HuH-7.5 (cell line): ENCODE data around the gene FAM124B.

Experiments used
- DNase-seq: peaks from one replicate; pipeline ENCODE4 v3.0.0; 2011; ENCODE audit warnings: low spot score

The FAM124B gene, protein sequence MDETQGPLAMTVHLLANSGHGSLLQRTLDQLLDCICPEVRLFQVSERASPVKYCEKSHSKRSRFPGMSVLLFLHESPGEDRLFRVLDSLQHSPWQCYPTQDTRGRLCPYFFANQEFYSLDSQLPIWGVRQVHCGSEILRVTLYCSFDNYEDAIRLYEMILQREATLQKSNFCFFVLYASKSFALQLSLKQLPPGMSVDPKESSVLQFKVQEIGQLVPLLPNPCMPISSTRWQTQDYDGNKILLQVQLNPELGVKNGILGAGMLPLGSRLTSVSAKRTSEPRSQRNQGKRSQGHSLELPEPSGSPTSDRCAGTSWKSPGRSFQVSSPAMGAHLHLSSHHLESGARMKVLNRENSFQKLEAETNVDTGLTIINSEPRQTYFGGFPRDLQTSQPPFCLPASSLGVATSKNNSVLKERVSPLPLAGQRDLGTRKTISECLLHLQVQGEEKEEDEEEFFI

DNA sequence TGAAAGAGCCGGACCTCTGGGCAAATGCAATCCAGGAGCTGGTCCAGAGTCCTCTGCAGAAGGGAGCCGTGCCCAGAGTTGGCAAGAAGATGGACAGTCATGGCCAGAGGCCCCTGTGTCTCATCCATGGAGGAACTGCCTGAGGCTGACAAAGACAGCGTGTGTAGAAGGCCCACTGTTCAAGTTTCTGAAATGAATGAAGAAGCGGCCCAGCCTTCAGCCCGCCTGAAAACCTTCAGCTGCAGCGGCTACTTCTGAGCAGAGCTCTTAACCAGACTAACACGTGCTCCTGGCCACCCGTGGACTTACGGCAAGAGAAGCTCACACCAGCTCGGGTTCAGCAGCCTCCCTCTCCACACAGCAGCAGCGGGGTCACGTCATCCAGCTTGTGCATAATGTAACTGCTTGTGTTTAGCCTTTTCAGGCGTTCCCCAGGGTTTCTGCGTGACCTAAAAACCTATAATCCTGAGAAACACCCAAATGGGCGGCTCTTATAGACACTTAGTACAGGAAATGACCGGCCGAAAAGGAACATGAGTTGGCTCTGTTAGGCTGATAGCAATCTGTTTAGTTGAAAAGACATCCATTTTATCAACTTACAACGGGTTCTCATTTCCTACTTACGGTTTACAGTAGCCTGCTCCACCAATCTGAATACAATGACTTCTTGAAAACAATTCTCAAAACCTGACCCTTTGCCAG lies at the start of gene FAM124B:
Gene FAM124B, minus strand, starts transcription at position 467 of the 702 bp plus-strand sequence. Its CDS starts 339 bp downstream, at position 128.
- no peak for DNase-seq

DNA sequence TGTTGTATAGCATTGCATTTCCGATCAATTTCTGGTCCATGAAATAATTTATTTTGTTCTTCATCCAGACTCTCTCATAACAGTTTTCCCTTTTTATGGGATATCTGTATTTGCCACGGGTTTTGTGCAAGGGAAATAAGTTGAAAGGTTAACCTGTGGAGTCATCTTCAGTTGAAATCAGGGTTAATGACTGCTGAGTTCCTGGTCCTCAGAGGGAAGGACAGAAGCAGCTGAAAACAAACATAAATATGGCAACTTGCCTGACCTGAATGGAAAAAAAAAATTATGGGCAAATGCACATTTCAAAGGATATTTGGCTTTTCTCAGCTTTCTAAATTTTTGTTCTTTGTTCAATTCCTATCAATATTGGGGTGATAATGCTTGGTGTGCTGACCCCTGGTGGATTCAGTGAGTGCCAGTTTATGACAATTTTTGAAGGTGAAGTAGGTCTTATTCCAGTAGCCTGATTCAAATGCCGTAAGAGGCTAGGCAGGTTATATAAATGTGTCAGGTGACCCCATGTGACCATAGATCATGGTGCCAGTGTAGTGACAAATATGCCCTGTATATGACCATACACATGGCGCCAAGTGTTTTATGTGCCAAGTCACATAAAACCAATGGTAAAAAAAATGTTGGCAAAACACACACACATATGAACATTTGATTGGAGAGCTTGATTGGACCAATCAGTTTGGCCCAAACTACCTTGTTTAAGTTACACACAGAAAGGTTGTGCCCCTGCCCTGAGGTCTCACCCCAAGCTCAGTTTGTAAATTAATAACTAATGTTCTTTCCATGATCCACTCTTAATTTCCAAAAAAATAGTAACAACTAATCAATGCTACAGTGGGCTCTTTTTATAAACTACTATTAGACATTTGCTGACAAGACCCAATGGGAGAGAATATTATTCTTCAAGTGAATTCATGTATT lies 47.6 kb upstream of the FAM124B start:
- no peak for DNase-seq

DNA sequence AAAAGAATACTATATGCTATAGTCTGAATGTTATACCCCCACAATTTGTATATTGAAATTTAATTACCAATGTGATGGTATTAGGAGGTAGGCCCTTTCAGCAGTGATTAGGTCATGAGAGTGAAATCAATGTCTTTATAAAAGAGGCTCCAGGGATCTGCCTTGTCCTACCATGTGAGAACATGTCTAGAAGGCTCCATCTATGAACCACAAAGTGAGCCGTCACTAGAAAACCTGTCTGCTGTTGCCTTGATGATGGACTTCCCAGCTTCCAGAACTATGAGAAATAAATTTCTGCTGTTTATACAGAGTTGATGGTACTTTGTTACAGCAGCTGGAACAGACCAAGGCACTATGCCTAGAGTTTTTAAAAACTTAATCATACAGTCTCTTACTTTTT lies 46.3 kb upstream of the FAM124B start:
- DNase-seq, result no peak

DNA sequence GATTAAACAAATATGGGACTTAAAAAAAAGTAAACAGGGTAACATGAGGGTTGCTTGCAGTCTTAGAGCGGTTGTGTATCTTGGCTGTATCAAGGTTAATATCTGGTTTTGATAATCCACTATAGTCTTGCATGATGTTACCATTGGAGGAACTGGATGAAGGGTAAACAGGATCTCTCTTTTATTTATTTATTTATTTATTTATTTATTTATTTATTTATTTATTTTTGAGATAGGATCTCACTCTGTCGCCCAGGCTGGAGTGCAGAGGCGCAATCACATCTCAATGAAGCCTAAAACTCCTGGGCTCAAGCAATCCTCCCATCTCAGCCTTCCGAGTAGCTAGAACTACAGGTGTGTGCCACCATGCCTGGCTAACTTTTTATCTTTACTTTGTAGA lies 42.9 kb upstream of the FAM124B start:
- no peak for DNase-seq

- DNase-seq, result no peak
Measured at GRCh38 chr2:224444021-224444420, 42.1 kb upstream of the FAM124B start.

- no peak for DNase-seq
Measured at GRCh38 chr2:224442071-224442967, 40.4 kb upstream of the FAM124B start.

DNA sequence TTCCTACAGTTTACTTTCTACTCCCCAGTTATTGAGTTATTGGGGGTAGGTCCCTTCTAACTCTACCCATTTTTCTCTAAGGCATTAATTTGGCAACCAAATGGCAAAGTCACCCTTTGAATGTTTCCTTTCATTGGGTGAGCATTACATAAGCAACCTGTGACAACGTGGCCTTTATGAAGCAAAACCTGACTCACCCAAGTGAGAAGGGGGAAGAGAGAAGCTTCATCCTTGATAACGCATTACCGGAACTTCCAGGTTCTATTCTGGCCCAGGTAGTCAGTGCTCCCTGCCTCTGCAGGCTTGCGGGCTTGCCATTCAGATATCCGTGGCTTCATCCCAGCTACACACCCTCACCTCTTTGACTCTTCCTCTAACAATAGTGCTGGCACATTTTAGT lies 39.1 kb upstream of the FAM124B start:
- DNase-seq, result no peak

- DNase-seq, result no peak
Measured at GRCh38 chr2:224438726-224439125, 36.8 kb upstream of the FAM124B start.

- no peak for DNase-seq
Measured at GRCh38 chr2:224436634-224437033, 34.7 kb upstream of the FAM124B start.

- no peak for DNase-seq
Measured at GRCh38 chr2:224434618-224435017, 32.7 kb upstream of the FAM124B start.

DNA sequence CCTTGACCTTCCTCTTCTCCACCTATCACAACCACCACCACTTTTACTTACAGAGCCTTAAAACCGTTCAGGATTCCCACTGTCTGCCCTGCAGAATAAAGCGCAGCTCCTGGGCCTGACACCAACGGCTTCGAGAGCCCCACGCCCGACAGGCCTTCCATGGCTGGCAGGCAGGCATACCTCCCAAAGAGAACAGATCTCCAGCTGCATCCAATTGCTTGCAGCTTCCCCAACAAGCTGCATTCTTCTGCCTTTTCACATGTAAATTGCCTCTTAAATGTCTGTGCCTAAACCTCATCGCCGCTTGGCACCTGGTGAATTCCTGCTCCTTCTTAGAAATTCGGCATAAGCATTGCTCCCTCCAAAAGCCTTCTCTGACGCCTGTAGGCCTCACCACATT lies 31.5 kb upstream of the FAM124B start:
- no peak for DNase-seq

DNA sequence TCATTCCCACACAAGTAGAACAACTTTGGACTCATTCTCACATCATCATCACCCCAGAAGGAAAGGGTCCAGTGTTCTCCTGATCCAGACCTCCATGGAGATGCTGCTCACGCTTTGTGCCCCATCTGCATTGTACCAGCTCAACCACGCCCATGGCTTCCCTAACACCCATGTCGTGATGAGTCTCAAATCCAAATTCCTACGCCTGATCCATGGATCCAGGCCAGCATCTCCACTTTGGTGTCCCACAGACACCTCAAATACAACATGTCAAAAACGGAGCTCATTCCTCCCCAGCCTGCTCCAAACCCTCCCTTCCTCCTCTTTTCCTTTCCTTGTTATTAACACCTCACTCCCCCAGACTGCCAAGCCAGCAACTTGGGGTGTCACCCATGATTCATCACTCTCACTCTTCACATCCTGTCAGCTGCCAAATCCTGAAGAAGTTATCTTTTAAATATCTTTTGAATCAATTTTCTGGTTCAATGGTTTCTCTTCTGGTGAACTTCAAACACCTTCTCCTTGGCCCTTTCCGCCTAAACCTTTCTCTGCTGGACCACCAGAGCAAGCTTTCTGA lies 30.2 kb upstream of the FAM124B start:
- DNase-seq, result no peak

DNA sequence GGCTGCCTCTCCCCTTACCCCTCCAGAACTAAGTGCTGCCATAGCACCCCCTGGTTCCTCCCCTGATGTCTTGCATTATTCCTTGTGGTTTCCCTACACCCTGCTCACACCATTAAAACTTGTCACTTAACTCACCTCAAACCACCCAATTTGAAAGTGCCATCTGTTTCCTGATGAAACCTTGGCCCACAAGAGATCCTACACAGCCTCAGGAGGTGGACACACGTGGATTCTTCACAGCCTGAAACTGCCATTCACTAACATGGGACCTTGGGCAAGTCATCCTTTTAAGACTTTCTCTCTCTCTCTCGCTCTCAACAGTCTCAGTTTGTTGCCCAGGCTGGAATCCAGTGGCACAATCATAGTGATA lies 27.5 kb upstream of the FAM124B start:
- DNase-seq, result no peak

- no peak for DNase-seq
Measured at GRCh38 chr2:224428787-224429440, 27.0 kb upstream of the FAM124B start.

GRCh38 chr2:224427471-224427870 lies 25.6 kb upstream of the FAM124B start:
- no peak for DNase-seq

- DNase-seq, result no peak
Measured at GRCh38 chr2:224426656-224427055, 24.7 kb upstream of the FAM124B start.

- DNase-seq, result no peak
Measured at GRCh38 chr2:224421065-224421464, 19.2 kb upstream of the FAM124B start.

DNA sequence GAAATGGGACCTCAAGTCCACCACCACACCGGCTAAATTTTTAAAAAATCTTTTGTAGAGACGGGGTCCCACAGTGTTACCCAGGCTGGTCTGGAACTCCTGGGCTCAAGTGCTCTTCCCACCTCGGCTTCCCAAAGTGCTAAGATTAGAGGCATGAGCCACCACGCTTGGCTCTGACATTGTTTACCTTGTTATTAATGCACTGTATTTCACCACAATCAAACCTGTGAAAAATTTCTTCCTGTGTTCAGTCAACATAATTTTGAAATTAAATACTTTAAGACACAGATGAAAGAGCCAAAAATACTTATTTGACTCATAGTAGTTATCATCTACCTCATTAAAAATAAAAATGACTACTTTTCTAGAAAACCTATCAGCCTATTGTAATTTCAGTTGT lies 16.0 kb upstream of the FAM124B start:
- DNase-seq, result no peak

GRCh38 chr2:224417361-224417729 lies 15.4 kb upstream of the FAM124B start:
- no peak for DNase-seq

GRCh38 chr2:224416656-224417360 lies 14.9 kb upstream of the FAM124B start:
- DNase-seq, result no peak
